ENCODE data around the gene PCNT.

Gene PCNT, protein sequence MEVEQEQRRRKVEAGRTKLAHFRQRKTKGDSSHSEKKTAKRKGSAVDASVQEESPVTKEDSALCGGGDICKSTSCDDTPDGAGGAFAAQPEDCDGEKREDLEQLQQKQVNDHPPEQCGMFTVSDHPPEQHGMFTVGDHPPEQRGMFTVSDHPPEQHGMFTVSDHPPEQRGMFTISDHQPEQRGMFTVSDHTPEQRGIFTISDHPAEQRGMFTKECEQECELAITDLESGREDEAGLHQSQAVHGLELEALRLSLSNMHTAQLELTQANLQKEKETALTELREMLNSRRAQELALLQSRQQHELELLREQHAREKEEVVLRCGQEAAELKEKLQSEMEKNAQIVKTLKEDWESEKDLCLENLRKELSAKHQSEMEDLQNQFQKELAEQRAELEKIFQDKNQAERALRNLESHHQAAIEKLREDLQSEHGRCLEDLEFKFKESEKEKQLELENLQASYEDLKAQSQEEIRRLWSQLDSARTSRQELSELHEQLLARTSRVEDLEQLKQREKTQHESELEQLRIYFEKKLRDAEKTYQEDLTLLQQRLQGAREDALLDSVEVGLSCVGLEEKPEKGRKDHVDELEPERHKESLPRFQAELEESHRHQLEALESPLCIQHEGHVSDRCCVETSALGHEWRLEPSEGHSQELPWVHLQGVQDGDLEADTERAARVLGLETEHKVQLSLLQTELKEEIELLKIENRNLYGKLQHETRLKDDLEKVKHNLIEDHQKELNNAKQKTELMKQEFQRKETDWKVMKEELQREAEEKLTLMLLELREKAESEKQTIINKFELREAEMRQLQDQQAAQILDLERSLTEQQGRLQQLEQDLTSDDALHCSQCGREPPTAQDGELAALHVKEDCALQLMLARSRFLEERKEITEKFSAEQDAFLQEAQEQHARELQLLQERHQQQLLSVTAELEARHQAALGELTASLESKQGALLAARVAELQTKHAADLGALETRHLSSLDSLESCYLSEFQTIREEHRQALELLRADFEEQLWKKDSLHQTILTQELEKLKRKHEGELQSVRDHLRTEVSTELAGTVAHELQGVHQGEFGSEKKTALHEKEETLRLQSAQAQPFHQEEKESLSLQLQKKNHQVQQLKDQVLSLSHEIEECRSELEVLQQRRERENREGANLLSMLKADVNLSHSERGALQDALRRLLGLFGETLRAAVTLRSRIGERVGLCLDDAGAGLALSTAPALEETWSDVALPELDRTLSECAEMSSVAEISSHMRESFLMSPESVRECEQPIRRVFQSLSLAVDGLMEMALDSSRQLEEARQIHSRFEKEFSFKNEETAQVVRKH (N-terminal part only)

DNA sequence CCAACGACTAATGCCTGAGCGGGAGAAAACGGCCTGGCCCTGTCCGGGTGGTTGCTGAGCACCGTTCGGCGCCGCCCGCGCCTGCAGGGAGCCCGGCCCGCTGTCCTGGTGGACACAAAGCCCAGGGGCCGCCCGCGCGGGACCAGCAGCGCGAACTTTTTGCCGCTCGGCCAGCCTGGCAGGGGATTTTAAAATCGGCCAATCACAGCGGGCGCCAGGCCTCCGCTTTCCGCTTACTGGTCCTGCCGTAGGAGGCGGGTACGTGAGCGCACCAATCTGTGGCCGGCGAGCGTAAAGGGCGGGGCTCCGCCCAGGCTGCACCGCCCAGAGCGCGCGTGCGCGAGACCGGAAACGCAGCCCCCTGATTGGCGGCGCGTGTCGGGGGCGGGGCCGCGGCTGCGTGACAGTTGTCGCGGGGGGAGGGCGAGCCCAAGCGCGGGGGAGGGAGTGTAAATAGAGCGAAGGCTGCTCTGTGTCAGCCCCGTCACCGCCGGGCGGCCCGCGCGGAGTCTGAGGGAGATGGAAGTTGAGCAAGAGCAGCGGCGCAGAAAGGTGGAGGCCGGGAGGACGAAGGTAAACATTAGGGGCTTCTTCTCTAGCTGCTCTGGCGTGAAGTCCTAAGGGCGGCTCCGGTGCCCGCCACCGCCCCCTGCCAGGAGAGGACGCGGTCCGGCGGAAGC, at the start of gene PCNT, which contains the start of gene C21orf58:
Gene PCNT, plus strand, starts transcription at position 447 of the 680 bp plus-strand sequence. Its CDS starts 73 bp downstream, at position 520.
Gene C21orf58, minus strand, starts transcription at position 161 of the 680 bp plus-strand sequence. CDS start 1,132 bp downstream, outside the sequence.
- Histone ChIP-seq H3K27ac (ENCODE audit: low read depth in 2 of 2, low read length in 2 of 2) (peak within 1 kb of the TSS; percentile 98 to 99), H3K4me3 (ENCODE audit: low read length in 2 of 2) (peak within 1 kb of the TSS; percentile 85 to 91), H3K27me3 (ENCODE audit: control insufficient read depth in 2 of 2, insufficient read depth in 2 of 2, low read length in 2 of 2) (no peaks in the 10 kb centered on the region), H3K36me3 (ENCODE audit: control insufficient read depth in 2 of 2, insufficient read depth in 2 of 2, low read length in 2 of 2) (peaks cover 0 to 2% of the 10 kb centered on the region in 2 donors), H3K9me3 (ENCODE audit: control insufficient read depth in 2 of 2, low read length in 2 of 2) (no peaks in the 10 kb centered on the region), H3K4me1 (ENCODE audit: control insufficient read depth in 2 of 2, insufficient read depth in 2 of 2, low read length in 2 of 2) (peaks cover 22 to 24% of the 10 kb centered on the region in 2 donors), H3K9ac (ENCODE audit: low read depth in 1 of 2, low read length in 2 of 2) (peak within 1 kb of the TSS; percentile 83 to 85)

DNA sequence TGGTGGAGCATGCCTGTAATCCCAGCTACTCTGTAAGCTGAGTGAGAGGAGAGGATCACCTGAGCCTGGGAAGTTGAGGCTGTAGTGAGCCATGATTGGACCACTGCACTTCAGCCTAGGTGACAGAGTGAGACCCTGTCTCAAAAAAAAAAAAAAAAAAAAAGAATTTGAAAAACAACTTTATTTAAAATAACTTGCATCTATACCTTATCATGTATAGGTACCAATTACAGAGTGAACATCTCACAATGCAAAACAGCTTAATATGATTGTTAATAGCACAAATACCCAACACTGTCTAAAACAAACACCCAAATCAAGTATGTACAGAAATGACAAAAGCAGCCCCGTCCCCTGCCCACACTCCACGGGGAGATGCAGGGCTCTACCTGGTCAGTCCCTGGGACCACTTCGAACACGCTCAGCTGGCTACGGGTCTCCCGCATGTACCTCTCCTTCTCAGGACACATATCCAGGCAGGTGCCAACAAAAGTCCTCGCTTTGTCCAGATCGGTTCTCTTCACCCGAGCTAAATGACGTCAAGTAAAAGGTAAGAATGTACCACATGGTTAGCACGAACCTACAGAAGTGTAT, 49.1 kb upstream of the PCNT start:
- Histone ChIP-seq H3K36me3 (ENCODE audit: control insufficient read depth in 2 of 2, insufficient read depth in 2 of 2, low read length in 2 of 2) (peaks cover 72 to 84% of the 10 kb centered on the region in 2 donors), H3K27me3 (ENCODE audit: control insufficient read depth in 2 of 2, insufficient read depth in 2 of 2, low read length in 2 of 2) (no peaks in the 10 kb centered on the region), H3K4me3 (ENCODE audit: low read length in 2 of 2) (no peak overlapping the region), H3K9me3 (ENCODE audit: control insufficient read depth in 2 of 2, low read length in 2 of 2) (no peaks in the 10 kb centered on the region), H3K9ac (ENCODE audit: low read depth in 1 of 2, low read length in 2 of 2) (no peak overlapping the region), H3K27ac (ENCODE audit: low read depth in 2 of 2, low read length in 2 of 2) (no peak overlapping the region), H3K4me1 (ENCODE audit: control insufficient read depth in 2 of 2, insufficient read depth in 2 of 2, low read length in 2 of 2) (no peaks in the 10 kb centered on the region)

DNA sequence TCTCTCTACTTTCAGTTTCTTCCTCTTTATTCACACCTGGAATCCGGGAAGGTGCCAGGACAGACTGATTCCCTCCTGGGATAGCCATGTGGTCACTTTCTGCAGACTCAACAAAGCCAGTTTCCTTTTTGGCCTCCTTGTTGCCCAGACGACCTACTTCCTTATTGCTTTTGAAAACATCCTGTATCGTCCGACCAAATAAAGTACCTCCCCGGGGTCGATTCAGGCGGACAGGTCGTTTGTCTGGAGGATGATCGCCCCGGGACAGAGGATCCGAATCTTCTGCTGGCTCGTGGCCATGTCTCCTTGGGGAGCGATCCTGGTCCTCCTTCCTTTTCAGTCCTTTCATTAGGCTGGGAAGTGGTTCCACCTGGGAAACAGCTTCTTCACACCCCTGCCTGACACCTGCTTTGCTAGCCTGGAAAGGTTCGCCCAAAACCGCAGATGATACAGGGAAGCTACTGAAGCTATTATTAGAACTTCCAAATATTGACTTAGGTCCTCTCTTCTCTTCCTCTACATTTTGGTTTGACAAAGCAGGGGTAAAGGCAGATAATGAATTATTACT, 39.8 kb upstream of the PCNT start:
- Histone ChIP-seq H3K4me3 (ENCODE audit: low read length in 2 of 2) (peak overlapping the region; percentile 45 to 61), H3K27me3 (ENCODE audit: control insufficient read depth in 2 of 2, insufficient read depth in 2 of 2, low read length in 2 of 2) (no peaks in the 10 kb centered on the region), H3K9ac (ENCODE audit: low read depth in 1 of 2, low read length in 2 of 2) (peak overlapping the region in 1 of 2 donors; percentile 54), H3K27ac (ENCODE audit: low read depth in 2 of 2, low read length in 2 of 2) (peak overlapping the region in 1 of 2 donors; percentile 42), H3K9me3 (ENCODE audit: control insufficient read depth in 2 of 2, low read length in 2 of 2) (no peaks in the 10 kb centered on the region), H3K4me1 (ENCODE audit: control insufficient read depth in 2 of 2, insufficient read depth in 2 of 2, low read length in 2 of 2) (peaks cover 26 to 40% of the 10 kb centered on the region in 2 donors), H3K36me3 (ENCODE audit: control insufficient read depth in 2 of 2, insufficient read depth in 2 of 2, low read length in 2 of 2) (peaks cover 24 to 28% of the 10 kb centered on the region in 2 donors)

DNA sequence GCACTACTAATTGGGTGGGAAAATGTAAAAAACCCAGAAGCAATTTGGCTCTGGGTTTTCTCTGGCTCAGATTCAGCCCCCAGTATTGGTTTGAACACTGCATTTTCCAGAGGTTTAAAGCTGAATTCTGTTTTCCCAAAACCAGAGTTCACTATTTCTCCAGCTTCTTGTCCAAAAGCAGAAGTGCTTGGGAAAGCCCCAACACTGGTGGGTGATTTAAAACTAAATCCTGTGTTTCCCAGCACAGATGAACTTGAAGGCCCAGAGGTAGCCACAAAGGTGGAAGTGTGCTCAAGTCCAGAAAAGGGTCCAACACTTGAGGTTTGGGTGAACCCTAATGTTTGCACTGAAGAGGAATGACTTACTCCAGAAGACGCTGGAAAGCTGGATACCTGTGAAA, 39.2 kb upstream of the PCNT start:
- Histone ChIP-seq H3K9me3 (ENCODE audit: control insufficient read depth in 2 of 2, low read length in 2 of 2) (no peaks in the 10 kb centered on the region), H3K27me3 (ENCODE audit: control insufficient read depth in 2 of 2, insufficient read depth in 2 of 2, low read length in 2 of 2) (no peaks in the 10 kb centered on the region), H3K27ac (ENCODE audit: low read depth in 2 of 2, low read length in 2 of 2) (no peak overlapping the region), H3K36me3 (ENCODE audit: control insufficient read depth in 2 of 2, insufficient read depth in 2 of 2, low read length in 2 of 2) (peaks cover 19 to 24% of the 10 kb centered on the region in 2 donors), H3K4me3 (ENCODE audit: low read length in 2 of 2) (peak overlapping the region; percentile 8 to 96), H3K4me1 (ENCODE audit: control insufficient read depth in 2 of 2, insufficient read depth in 2 of 2, low read length in 2 of 2) (peaks cover 26 to 40% of the 10 kb centered on the region in 2 donors), H3K9ac (ENCODE audit: low read depth in 1 of 2, low read length in 2 of 2) (no peak overlapping the region)

DNA sequence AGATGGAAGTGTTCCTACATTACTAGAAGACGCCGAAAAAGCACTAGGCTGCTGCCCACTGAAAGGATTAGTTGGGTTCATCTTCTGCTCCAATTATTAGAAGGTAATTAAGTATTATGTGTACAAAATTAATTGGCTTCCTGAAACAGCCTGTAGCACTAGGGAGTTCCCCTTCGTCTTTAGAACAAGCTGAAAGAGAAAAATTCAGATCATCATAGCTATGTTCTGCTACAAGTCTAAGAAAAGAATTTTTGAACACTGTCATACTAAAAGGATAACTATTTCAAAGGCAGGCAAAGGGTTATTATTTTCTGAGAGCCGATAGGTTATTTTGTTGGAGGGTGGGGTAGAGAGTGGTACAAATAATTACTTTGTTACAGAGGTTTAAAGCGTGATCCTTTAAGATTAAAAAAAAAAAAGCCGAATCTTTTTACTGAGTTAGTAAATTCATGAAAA, 38.7 kb upstream of the PCNT start, which contains the start of gene MCM3AP:
Gene MCM3AP, minus strand, starts transcription at position 406 of the 456 bp plus-strand sequence. Its CDS starts 325 bp downstream, at position 81.
- Histone ChIP-seq H3K36me3 (ENCODE audit: control insufficient read depth in 2 of 2, insufficient read depth in 2 of 2, low read length in 2 of 2) (peaks cover 15 to 20% of the 10 kb centered on the region in 2 donors), H3K4me3 (ENCODE audit: low read length in 2 of 2) (peak within 1 kb of the TSS; percentile 82 to 96), H3K4me1 (ENCODE audit: control insufficient read depth in 2 of 2, insufficient read depth in 2 of 2, low read length in 2 of 2) (peaks cover 26 to 40% of the 10 kb centered on the region in 2 donors), H3K27me3 (ENCODE audit: control insufficient read depth in 2 of 2, insufficient read depth in 2 of 2, low read length in 2 of 2) (no peaks in the 10 kb centered on the region), H3K27ac (ENCODE audit: low read depth in 2 of 2, low read length in 2 of 2) (peak within 1 kb of the TSS; percentile 95 to 96), H3K9me3 (ENCODE audit: control insufficient read depth in 2 of 2, low read length in 2 of 2) (no peaks in the 10 kb centered on the region), H3K9ac (ENCODE audit: low read depth in 1 of 2, low read length in 2 of 2) (peak within 1 kb of the TSS; percentile 80 to 91)

DNA sequence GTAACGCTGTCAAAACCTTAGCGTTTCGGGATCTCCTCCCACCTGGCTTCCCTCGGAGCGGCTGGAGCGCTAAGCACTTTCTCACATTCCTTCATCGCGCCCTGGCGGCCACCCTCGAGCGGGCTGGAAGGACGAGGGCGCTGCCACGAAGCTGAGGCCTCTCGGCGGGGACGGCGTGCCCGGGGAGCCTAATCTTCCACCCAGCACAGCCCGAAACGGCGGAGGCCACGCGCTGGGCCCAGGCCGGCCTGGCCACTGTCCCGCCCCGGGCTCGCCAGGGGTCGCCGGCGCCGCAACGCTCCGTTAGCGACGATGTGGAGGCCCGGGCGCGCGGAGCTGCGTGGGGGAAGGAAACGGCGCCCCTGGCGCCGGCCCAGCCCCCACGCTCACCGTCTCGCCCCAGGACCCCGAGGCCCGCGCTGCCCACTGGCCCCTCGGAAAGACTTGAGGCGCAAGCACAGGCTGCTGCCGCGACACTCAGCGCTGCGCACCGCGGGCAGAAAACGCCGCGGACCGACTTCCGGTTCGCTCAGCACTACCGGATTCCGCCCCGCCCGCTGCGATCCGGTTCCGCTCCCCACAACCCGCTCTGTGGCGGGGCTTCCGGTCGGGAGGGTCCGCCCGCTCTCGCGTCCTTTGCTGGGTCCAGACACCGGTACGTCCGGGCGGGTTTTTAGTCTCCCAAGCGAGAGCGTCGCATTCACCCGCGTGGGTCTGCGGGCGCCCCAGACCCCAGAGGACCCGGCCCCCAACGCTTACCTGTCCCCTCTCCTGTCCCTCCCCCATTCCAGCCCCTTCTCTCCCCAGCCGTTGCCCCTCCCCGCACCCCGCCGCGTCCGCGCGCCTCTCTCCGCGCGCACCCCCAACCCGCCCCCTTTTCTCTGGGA, 38.0 kb upstream of the PCNT start, which contains the start of gene YBEY:
Gene YBEY, plus strand, starts transcription at position 582 of the 887 bp plus-strand sequence. CDS start 572 bp downstream, outside the sequence.
- H3K27me3 ChIP-seq (ENCODE audit: control insufficient read depth in 2 of 2, insufficient read depth in 2 of 2, low read length in 2 of 2): no peaks in the 10 kb centered on the region
- H3K9me3 ChIP-seq (ENCODE audit: control insufficient read depth in 2 of 2, low read length in 2 of 2): no peaks in the 10 kb centered on the region

DNA sequence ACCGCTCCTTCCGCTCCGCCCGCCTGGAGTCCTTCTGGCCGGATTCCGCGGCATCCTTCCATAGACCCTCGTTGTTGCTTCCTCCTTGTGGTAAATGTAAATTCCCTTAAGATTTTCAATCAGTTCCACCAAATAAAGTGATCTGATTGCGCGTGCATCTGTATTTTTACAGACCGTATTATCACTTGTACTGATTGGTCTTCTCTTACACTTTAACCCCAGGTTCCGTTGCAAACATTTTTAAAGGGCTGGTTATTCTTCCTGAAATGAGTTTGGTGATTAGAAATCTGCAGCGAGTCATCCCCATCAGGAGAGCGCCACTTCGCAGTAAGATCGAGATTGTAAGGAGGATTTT, 37.3 kb upstream of the PCNT start:
- no peaks in the 10 kb centered on the region for H3K9me3 ChIP-seq (ENCODE audit: control insufficient read depth in 2 of 2, low read length in 2 of 2)
- peaks cover 26 to 40% of the 10 kb centered on the region in 2 donors for H3K4me1 ChIP-seq (ENCODE audit: control insufficient read depth in 2 of 2, insufficient read depth in 2 of 2, low read length in 2 of 2)
- peak overlapping the region; percentile 82 to 96 for H3K4me3 ChIP-seq (ENCODE audit: low read length in 2 of 2)
- peaks cover 15 to 21% of the 10 kb centered on the region in 2 donors for H3K36me3 ChIP-seq (ENCODE audit: control insufficient read depth in 2 of 2, insufficient read depth in 2 of 2, low read length in 2 of 2)
- H3K9ac ChIP-seq (ENCODE audit: low read depth in 1 of 2, low read length in 2 of 2): peak overlapping the region; percentile 74 to 91
- peak overlapping the region; percentile 95 to 96 for H3K27ac ChIP-seq (ENCODE audit: low read depth in 2 of 2, low read length in 2 of 2)
- H3K27me3 ChIP-seq (ENCODE audit: control insufficient read depth in 2 of 2, insufficient read depth in 2 of 2, low read length in 2 of 2): no peaks in the 10 kb centered on the region

More for the DNA sequence above, 38.0 kb upstream of the PCNT start, which contains the start of gene YBEY:
- peak within 1 kb of the TSS; percentile 95 to 96 for H3K27ac ChIP-seq (ENCODE audit: low read depth in 2 of 2, low read length in 2 of 2)
- peak within 1 kb of the TSS; percentile 82 to 96 for H3K4me3 ChIP-seq (ENCODE audit: low read length in 2 of 2)
- H3K9ac ChIP-seq (ENCODE audit: low read depth in 1 of 2, low read length in 2 of 2): peak within 1 kb of the TSS; percentile 80 to 91
- peaks cover 26 to 40% of the 10 kb centered on the region in 2 donors for H3K4me1 ChIP-seq (ENCODE audit: control insufficient read depth in 2 of 2, insufficient read depth in 2 of 2, low read length in 2 of 2)
- peaks cover 14 to 16% of the 10 kb centered on the region in 2 donors for H3K36me3 ChIP-seq (ENCODE audit: control insufficient read depth in 2 of 2, insufficient read depth in 2 of 2, low read length in 2 of 2)

DNA sequence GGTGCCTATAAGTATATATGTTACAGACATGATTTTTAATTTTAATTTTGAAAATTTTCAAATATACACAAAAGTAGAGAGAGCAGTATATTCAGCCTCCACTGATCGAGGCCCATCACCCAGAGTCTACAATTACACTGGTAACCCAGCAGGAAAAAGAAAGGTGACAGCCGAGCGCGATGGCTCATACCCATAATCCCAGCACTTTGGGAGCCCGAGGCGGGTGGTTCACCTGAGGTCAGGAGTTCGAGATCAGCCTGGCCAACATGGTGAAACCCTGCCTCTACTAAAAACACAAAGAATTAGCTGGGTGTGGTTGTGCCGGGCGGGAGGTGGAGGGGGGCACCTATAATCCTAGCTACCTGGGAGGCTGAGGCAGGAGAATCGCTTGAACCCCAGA, 36.4 kb upstream of the PCNT start:
- Histone ChIP-seq H3K36me3 (ENCODE audit: control insufficient read depth in 2 of 2, insufficient read depth in 2 of 2, low read length in 2 of 2) (peaks cover 18 to 22% of the 10 kb centered on the region in 2 donors), H3K27ac (ENCODE audit: low read depth in 2 of 2, low read length in 2 of 2) (peak overlapping the region in 1 of 2 donors; percentile 71), H3K27me3 (ENCODE audit: control insufficient read depth in 2 of 2, insufficient read depth in 2 of 2, low read length in 2 of 2) (no peaks in the 10 kb centered on the region), H3K4me3 (ENCODE audit: low read length in 2 of 2) (peak overlapping the region; percentile 82 to 96), H3K4me1 (ENCODE audit: control insufficient read depth in 2 of 2, insufficient read depth in 2 of 2, low read length in 2 of 2) (peaks cover 26 to 40% of the 10 kb centered on the region in 2 donors), H3K9ac (ENCODE audit: low read depth in 1 of 2, low read length in 2 of 2) (no peak overlapping the region), H3K9me3 (ENCODE audit: control insufficient read depth in 2 of 2, low read length in 2 of 2) (no peaks in the 10 kb centered on the region)

Data from mucosa of rectum (tissue), 2 donors.